GM20000 (cell line): ENCODE results near the gene LTBP1.

ENCODE experiments used
- DNase-seq: peaks from one replicate; pipeline ENCODE4 v3.0.0; 2012; ENCODE audit warnings: low spot score
- CTCF ChIP-seq: IDR thresholded peaks from 2 replicates; pipeline ENCODE4 v1.5.1; 2012; ENCODE audit warnings: mild to moderate bottlenecking, control low read depth; ENCODE audit errors: extremely low read depth, missing control alignments

Gene LTBP1

GRCh38 chr2:33298233-33298632, 351.5 kb downstream of the LTBP1 start:
- no peak for TF ChIP-seq CTCF
- DNase-seq = no peak

GRCh38 chr2:33301355-33301754, 354.6 kb downstream of the LTBP1 start:
- no peak for TF ChIP-seq CTCF
- no peak for DNase-seq

GRCh38 chr2:33302348-33302747, 355.6 kb downstream of the LTBP1 start:
- DNase-seq = no peak
- no peak for TF ChIP-seq CTCF

GRCh38 chr2:33304032-33304864, 357.5 kb downstream of the LTBP1 start:
- no peak for DNase-seq
- TF ChIP-seq CTCF = no peak

- DNase-seq = no peak
- no peak for TF ChIP-seq CTCF
Observed at GRCh38 chr2:33307659-33308270, 361.0 kb downstream of the LTBP1 start.

- no peak for DNase-seq
- TF ChIP-seq CTCF = no peak
Observed at GRCh38 chr2:33312355-33312754, 365.6 kb downstream of the LTBP1 start.

- DNase-seq = no peak
- TF ChIP-seq CTCF = no peak
Observed at GRCh38 chr2:33313039-33313438, 366.3 kb downstream of the LTBP1 start.
